Measurements from ENCODE around the gene EFNA3. TPM values are rescaled to one million over a fixed set of nuclear protein-coding genes. Genes with fewer than 3 reads are reported as not detected.

EFNA3 gene
- total RNA-seq, 1 experiment from 2014 or later: 20.4 TPM

DNA sequence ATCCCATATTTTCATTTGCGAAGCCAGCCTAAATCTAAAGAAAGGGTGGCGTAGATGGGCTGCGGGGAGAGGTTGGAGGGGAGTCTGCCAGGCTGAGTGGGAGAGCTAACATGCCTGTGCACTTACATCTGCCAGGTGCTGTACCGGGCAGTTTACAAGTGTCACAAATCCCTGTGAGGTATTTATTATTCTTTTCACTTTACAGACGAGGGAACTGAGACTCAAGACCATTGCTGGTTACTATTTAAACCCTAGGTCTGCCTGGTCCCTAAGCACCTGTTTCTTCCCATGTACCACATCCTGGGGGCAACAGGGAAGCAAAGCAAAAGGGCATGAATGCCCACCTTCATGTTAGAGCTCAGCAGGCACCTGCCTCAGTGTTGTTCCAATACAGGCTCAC, 29.7 kb downstream of the EFNA3 start:
- Histone ChIP-seq H3K4me2 (ENCODE audit: low read length) (no peak overlapping the region), H4K20me1 (ENCODE audit: insufficient read depth) (no peaks in the 10 kb centered on the region), H3K36me3 (ENCODE audit: control insufficient read depth in 1 of 2, insufficient read depth in 2 of 2, low read length in 2 of 2) (no peaks in the 10 kb centered on the region), H3K9ac (ENCODE audit: low read length) (no peak overlapping the region), H3K9me2 (ENCODE audit: insufficient read depth) (no peaks in the 10 kb centered on the region), H3K4me3 (replicated peaks in 1 of 2; ENCODE audit: low read depth in 1 of 2, low read length in 2 of 2) (no peak overlapping the region), H2AFZ (ENCODE audit: low read depth, low read length, poor library complexity, severe bottlenecking) (no peak overlapping the region), H3K9me3 (ENCODE audit: control insufficient read depth in 1 of 2, insufficient read depth in 1 of 2, low read depth in 1 of 2, low read length in 2 of 2) (no peaks in the 10 kb centered on the region), H3K27me3 (ENCODE audit: insufficient read depth, low read length) (no peaks in the 10 kb centered on the region), H3K27ac (ENCODE audit: low read depth, low read length) (no peak overlapping the region), H3K79me2 (ENCODE audit: insufficient read depth, low read length) (no peaks in the 10 kb centered on the region), H3K4me1 (ENCODE audit: control insufficient read depth in 1 of 2, insufficient read depth in 2 of 2, low read length in 2 of 2) (peaks cover 0 to 3% of the 10 kb centered on the region in 2 experiments; a peak in 1 of 4 replicates)
- CTCF ChIA-PET: interaction anchor here (1.0 to 2.7 kb wide), 3 partner anchors 17 to 65 kb away, joined by 3 to 10 read pairs (median 7); partner anchors contain the start of genes KRTCAP2 and TRIM46
- DNase-seq (ENCODE audit: low read depth, low spot score): no peak
- TF ChIP-seq, protein P1, sequence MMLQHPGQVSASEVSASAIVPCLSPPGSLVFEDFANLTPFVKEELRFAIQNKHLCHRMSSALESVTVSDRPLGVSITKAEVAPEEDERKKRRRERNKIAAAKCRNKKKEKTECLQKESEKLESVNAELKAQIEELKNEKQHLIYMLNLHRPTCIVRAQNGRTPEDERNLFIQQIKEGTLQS (IDR thresholded peaks at IDR 0.05): no peak
- TF ChIP-seq, protein P2, sequence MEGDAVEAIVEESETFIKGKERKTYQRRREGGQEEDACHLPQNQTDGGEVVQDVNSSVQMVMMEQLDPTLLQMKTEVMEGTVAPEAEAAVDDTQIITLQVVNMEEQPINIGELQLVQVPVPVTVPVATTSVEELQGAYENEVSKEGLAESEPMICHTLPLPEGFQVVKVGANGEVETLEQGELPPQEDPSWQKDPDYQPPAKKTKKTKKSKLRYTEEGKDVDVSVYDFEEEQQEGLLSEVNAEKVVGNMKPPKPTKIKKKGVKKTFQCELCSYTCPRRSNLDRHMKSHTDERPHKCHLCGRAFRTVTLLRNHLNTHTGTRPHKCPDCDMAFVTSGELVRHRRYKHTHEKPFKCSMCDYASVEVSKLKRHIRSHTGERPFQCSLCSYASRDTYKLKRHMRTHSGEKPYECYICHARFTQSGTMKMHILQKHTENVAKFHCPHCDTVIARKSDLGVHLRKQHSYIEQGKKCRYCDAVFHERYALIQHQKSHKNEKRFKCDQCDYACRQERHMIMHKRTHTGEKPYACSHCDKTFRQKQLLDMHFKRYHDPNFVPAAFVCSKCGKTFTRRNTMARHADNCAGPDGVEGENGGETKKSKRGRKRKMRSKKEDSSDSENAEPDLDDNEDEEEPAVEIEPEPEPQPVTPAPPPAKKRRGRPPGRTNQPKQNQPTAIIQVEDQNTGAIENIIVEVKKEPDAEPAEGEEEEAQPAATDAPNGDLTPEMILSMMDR (IDR thresholded peaks at IDR 0.05 in 2 of 3, conservative IDR thresholded peaks at IDR 0.05 in 1 of 3; ENCODE audit: borderline replicate concordance in 1 of 3, insufficient read depth in 1 of 3, low read depth in 2 of 3, low read length in 2 of 3): no peak
- no peak for TF ChIP-seq ELF1 (IDR thresholded peaks at IDR 0.05; ENCODE audit: borderline replicate concordance, low read depth)
- RAD21 ChIA-PET (ENCODE audit: low non-redundant PET in 1 of 2, low total read pairs in 2 of 2, uncharacterized antibody in 2 of 2, unreplicated experiment in 2 of 2): no interaction called here
- no peak for ATAC-seq
- no TSS peak for BruUV-seq (replicated peaks)
- intact Hi-C loops (cut with micrococcal nuclease): no loop called here
- POLR2A ChIA-PET: no interaction called here

DNA sequence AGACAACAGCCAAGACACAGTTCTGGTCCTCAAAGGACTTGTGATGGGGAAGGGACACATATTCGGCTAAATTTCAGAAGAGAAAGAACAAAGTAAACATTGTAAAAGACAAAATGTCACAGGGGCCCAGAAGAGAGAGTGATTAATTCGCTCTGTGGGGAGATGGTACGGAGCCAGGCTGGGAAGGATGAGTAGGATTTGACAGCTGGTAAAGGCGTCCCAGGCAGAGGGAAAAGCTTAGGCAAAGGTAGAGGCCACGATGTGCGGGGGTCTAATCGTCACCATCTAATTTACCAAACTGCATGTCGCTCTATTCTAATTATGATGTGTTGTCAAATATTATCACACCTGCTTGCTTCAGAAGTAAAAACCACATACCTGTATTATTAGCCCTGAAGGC, 31.7 kb downstream of the EFNA3 start:
- Histone ChIP-seq H3K9me2 (ENCODE audit: insufficient read depth) (no peaks in the 10 kb centered on the region), H3K9me3 (ENCODE audit: control insufficient read depth in 1 of 2, insufficient read depth in 1 of 2, low read depth in 1 of 2, low read length in 2 of 2) (no peaks in the 10 kb centered on the region), H3K4me2 (ENCODE audit: low read length) (no peak overlapping the region), H3K4me3 (replicated peaks in 1 of 2; ENCODE audit: low read depth in 1 of 2, low read length in 2 of 2) (no peak overlapping the region), H2AFZ (ENCODE audit: low read depth, low read length, poor library complexity, severe bottlenecking) (no peak overlapping the region), H3K9ac (ENCODE audit: low read length) (no peak overlapping the region), H3K27ac (ENCODE audit: low read depth, low read length) (no peak overlapping the region), H4K20me1 (ENCODE audit: insufficient read depth) (no peaks in the 10 kb centered on the region), H3K36me3 (ENCODE audit: control insufficient read depth in 1 of 2, insufficient read depth in 2 of 2, low read length in 2 of 2) (no peaks in the 10 kb centered on the region), H3K4me1 (ENCODE audit: control insufficient read depth in 1 of 2, insufficient read depth in 2 of 2, low read length in 2 of 2) (peaks cover 0 to 3% of the 10 kb centered on the region in 2 experiments; a peak in 1 of 4 replicates), H3K79me2 (ENCODE audit: insufficient read depth, low read length) (no peaks in the 10 kb centered on the region), H3K27me3 (ENCODE audit: insufficient read depth, low read length) (no peaks in the 10 kb centered on the region)
- no peak for ATAC-seq
- POLR2A ChIA-PET: no interaction called here
- TF ChIP-seq CEBPB (IDR thresholded peaks at IDR 0.05; ENCODE audit: low read depth): no peak
- TF ChIP-seq CBX3 (IDR thresholded peaks at IDR 0.05; ENCODE audit: low read depth): no peak
- no peak for TF ChIP-seq POLR2AphosphoS5 (IDR thresholded peaks at IDR 0.05; ENCODE audit: low read depth, low read length)
- no peak for TF ChIP-seq ELF1 (IDR thresholded peaks at IDR 0.05; ENCODE audit: borderline replicate concordance, low read depth)
- TF ChIP-seq ZNF274 (IDR thresholded peaks at IDR 0.05; ENCODE audit: low read depth, low read length): no peak
- no peak for TF ChIP-seq SRF (IDR thresholded peaks at IDR 0.05; ENCODE audit: low read depth)
- no peak for TF ChIP-seq SP1 (IDR thresholded peaks at IDR 0.05; ENCODE audit: low read depth)
- RAD21 ChIA-PET (ENCODE audit: low non-redundant PET in 1 of 2, low total read pairs in 2 of 2, uncharacterized antibody in 2 of 2, unreplicated experiment in 2 of 2): no interaction called here
- CTCF ChIA-PET: no interaction called here
- intact Hi-C loops (cut with micrococcal nuclease): loop anchor here (5.0 kb wide), 1 partner anchor 57 kb away; no protein-coding TSS in a partner anchor
- DNase-seq (ENCODE audit: low read depth, low spot score): no peak
- BruUV-seq (replicated peaks): no TSS peak

All from HCT116 (cell line).